K562 (cell line): ENCODE results near the gene MEIS2. TPM values are rescaled to one million over a fixed set of nuclear protein-coding genes. Genes with fewer than 3 reads are reported as not detected.

Experiments
- ELF1 ChIP-seq: fragments of 200-800 bp; sonication (Bioruptor generic); IDR thresholded peaks from 2 replicates; pipeline ENCODE4 v1.6.1; 2016; ENCODE audit warnings: missing genetic modification characterization, missing compliant biosample characterization
- ETV1 ChIP-seq: fragments of 450-650 bp; conservative IDR thresholded peaks from 2 replicates; pipeline ENCODE4 v1.6.1; 2016; ENCODE audit warnings: missing genetic modification characterization, control low read depth, low read depth, missing compliant biosample characterization
- HDAC1 ChIP-seq, 2 experiments: fragments of 450-650 bp; IDR thresholded peaks; 2 replicates each; pipeline ENCODE4 v1.6.1; 2016 to 2017; ENCODE audit warnings: inconsistent platforms in 1 of 2, mild to moderate bottlenecking in 1 of 2, moderate library complexity in 1 of 2
- L3MBTL2 ChIP-seq: fragments of 450-650 bp; IDR thresholded peaks from 2 replicates; pipeline ENCODE4 v1.6.1; 2016; ENCODE audit warnings: mild to moderate bottlenecking, moderate library complexity
- MEIS2 ChIP-seq: fragments of 450-650 bp; IDR thresholded peaks from 2 replicates; pipeline ENCODE4 v1.6.1; 2014; ENCODE audit warnings: mild to moderate bottlenecking; ENCODE audit not compliant: partially characterized antibody
- NR2C1 ChIP-seq, 2 experiments: fragments of 450-650 bp; IDR thresholded peaks; 2 replicates each; pipeline ENCODE4 v1.6.1; 2017; ENCODE audit warnings: mild to moderate bottlenecking in 2 of 2, antibody characterized with exemption in 1 of 2, inconsistent platforms in 1 of 2, missing compliant biosample characterization in 1 of 2, missing genetic modification characterization in 1 of 2
- NR2C2 ChIP-seq, 2 experiments: fragments of 200-800 bp in 1 of 2; sonication (Bioruptor generic) in 1 of 2; sonication (generic) in 1 of 2; formaldehyde crosslinking in 1 of 2; IDR thresholded peaks; 2 replicates each; pipeline versions ENCODE4 v1.6.1 to v1.8.0; 2016 to 2022; ENCODE audit warnings: mild to moderate bottlenecking in 1 of 2, missing compliant biosample characterization in 1 of 2, missing genetic modification characterization in 1 of 2, missing genetic modification reagents in 1 of 2
- RBM25 ChIP-seq: fragments of 200-400 bp; formaldehyde crosslinking; IDR thresholded peaks from 2 replicates; pipeline ENCODE4 v1.6.1; 2018; ENCODE audit warnings: low read length, low read depth, moderate library complexity; ENCODE audit not compliant: severe bottlenecking
- SMARCA5 ChIP-seq: fragments of 450-650 bp; IDR thresholded peaks from 2 replicates; pipeline ENCODE4 v1.6.1; 2016
- SUPT5H ChIP-seq: fragments of 450-650 bp; IDR thresholded peaks from 2 replicates; pipeline ENCODE4 v1.6.1; 2016
- ZNF282 ChIP-seq: sonication (generic); formaldehyde crosslinking; IDR thresholded peaks from 2 replicates; pipeline ENCODE4 v1.8.1; 2023; ENCODE audit warnings: missing genetic modification reagents
- ZNF766 ChIP-seq: fragments of 200-800 bp; sonication (Bioruptor generic); conservative IDR thresholded peaks from 2 replicates; pipeline ENCODE4 v1.6.1; 2016; ENCODE audit warnings: missing genetic modification characterization, missing compliant biosample characterization
- polyA plus RNA-seq, 8 experiments: library from polyadenylated mRNA; depleted of rRNA in 4 of 8; stranded (reverse) in 5 of 8; unstranded in 3 of 8; fragments of >200 nt; fragmentation: Nextera tagmentation in 2 of 8; fragmentation: Illumina TruSeq in 1 of 8; extraction: Ambion mirVana in 2 of 8; extraction: Trizol in 1 of 8; gene quantifications; 2 replicates each; pipeline versions ENCODE4 v1.2.1 to v1.2.3, GENCODE V29; 2011 to 2014; ENCODE audit warnings: inconsistent platforms in 1 of 8, missing spikeins in 1 of 8
- total RNA-seq, 7 experiments: library from RNA; depleted of rRNA in 6 of 7; stranded (reverse); fragments of >200 nt in 6 of 7; fragmentation: Illumina TruSeq in 2 of 7; extraction: Trizol in 2 of 7; gene quantifications; 2 replicates each; pipeline versions ENCODE4 v1.2.1 to v1.2.3, GENCODE V29; 2011 to 2021; ENCODE audit warnings: low replicate concordance in 1 of 7
- TF ChIP-seq, protein P1 (sequence below): sonication (generic); formaldehyde crosslinking; IDR thresholded peaks from 2 replicates; pipeline ENCODE4 v1.8.1; 2023; ENCODE audit warnings: mild to moderate bottlenecking, missing genetic modification reagents
- TF ChIP-seq, protein P2 (sequence below), 2 experiments: fragments of 450-650 bp; formaldehyde crosslinking in 1 of 2; IDR thresholded peaks; 2 replicates each; pipeline versions ENCODE4 v1.4.0 to v1.6.1; 2014 to 2020; ENCODE audit warnings: mild to moderate bottlenecking in 2 of 2, borderline replicate concordance in 1 of 2, low read depth in 1 of 2
- TF ChIP-seq, protein P3 (sequence below): fragments of 450-650 bp; IDR thresholded peaks from 2 replicates; pipeline ENCODE4 v1.6.1; 2017; ENCODE audit warnings: mild to moderate bottlenecking, moderate library complexity

MEIS2 gene
- total and polyA plus RNA-seq, 9 of the 15 experiments (the other 6 are each of a cell fraction or from before 2014, with no cell fraction given) = 7.5 to 64.2 (median 22.3) TPM

DNA sequence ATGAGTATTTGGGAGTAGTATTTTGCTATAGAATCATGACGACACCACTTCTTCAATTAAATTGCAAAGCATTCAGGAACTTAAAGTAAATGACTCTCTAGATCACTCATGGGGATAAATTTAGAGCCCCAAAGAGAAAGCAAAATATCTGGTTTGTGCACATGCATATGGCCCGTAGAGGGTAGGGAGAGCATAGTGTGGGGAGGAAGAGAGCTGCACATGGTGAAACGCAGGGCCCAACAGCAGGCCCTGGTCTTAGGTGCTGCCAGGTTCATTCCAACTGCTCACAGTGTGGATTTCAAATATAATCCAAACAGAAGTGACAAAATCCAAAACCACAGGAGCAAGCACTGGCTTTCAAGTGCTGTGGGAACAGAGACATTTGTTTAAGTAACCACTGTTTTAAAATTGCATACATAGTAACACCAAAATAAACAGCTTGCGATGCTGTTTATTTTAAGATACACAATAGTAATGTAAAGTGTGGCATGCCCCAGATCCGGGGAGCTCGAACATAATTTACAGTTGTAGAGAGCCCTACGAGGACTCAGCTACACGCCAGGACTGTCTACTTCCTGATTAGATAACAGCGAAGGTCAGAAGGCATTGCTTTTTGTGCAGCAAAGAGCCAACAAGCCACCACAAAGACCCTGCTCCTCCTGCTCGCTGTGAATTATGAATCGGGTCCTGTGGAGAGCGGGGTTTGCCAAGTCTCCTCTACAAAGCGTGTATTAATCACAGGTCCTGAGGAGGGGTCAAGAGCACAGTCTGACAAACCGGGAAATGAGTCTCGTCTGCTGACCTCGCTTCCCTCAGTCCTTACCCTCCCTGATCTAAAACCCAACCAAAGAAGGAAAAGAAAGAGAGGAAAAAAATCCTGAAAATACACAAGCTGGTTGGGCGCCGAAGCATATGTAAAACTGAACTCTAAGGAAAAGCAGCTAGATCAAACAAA, 80.6 kb downstream of the MEIS2 start (continued):
- TF ChIP-seq, protein P1, sequence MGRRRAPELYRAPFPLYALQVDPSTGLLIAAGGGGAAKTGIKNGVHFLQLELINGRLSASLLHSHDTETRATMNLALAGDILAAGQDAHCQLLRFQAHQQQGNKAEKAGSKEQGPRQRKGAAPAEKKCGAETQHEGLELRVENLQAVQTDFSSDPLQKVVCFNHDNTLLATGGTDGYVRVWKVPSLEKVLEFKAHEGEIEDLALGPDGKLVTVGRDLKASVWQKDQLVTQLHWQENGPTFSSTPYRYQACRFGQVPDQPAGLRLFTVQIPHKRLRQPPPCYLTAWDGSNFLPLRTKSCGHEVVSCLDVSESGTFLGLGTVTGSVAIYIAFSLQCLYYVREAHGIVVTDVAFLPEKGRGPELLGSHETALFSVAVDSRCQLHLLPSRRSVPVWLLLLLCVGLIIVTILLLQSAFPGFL = no peak
- TF ChIP-seq ETV1 (peak; percentile 37; the same call in 1 of the 2 replicates), NR2C2 (CRISPR knock-in tag; IDR thresholded peaks at IDR 0.05) (no peak), NR2C2 (tag; IDR thresholded peaks at IDR 0.05) (peak; percentile 90), SMARCA5 (0 out of 2 replicates have a peak, but pooled peaks have one; percentile 14), ELF1 (tag) (peak; percentile 76), RBM25 (peak; percentile 21), ZNF282 (no peak), ZNF766 (CRISPR knock-in tag) (0 out of 2 replicates have a peak, but pooled peaks have one; percentile 42), SUPT5H (no peak), HDAC1 (IDR thresholded peaks at IDR 0.05) (no peak), NR2C1 (IDR thresholded peaks at IDR 0.05) (peak; percentile 75), NR2C1 (tag; IDR thresholded peaks at IDR 0.05) (peak; percentile 87), L3MBTL2 (peak; percentile 37; the same call in 1 of the 2 replicates), MEIS2 (peak; percentile 46)
- TF ChIP-seq, protein P2, sequence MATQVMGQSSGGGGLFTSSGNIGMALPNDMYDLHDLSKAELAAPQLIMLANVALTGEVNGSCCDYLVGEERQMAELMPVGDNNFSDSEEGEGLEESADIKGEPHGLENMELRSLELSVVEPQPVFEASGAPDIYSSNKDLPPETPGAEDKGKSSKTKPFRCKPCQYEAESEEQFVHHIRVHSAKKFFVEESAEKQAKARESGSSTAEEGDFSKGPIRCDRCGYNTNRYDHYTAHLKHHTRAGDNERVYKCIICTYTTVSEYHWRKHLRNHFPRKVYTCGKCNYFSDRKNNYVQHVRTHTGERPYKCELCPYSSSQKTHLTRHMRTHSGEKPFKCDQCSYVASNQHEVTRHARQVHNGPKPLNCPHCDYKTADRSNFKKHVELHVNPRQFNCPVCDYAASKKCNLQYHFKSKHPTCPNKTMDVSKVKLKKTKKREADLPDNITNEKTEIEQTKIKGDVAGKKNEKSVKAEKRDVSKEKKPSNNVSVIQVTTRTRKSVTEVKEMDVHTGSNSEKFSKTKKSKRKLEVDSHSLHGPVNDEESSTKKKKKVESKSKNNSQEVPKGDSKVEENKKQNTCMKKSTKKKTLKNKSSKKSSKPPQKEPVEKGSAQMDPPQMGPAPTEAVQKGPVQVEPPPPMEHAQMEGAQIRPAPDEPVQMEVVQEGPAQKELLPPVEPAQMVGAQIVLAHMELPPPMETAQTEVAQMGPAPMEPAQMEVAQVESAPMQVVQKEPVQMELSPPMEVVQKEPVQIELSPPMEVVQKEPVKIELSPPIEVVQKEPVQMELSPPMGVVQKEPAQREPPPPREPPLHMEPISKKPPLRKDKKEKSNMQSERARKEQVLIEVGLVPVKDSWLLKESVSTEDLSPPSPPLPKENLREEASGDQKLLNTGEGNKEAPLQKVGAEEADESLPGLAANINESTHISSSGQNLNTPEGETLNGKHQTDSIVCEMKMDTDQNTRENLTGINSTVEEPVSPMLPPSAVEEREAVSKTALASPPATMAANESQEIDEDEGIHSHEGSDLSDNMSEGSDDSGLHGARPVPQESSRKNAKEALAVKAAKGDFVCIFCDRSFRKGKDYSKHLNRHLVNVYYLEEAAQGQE (IDR thresholded peaks at IDR 0.05; ENCODE audit: borderline replicate concordance) = no peak
- TF ChIP-seq, protein P2 (CRISPR knock-in tag; IDR thresholded peaks at IDR 0.05; ENCODE audit: low read depth) = no peak
- TF ChIP-seq, protein P3, sequence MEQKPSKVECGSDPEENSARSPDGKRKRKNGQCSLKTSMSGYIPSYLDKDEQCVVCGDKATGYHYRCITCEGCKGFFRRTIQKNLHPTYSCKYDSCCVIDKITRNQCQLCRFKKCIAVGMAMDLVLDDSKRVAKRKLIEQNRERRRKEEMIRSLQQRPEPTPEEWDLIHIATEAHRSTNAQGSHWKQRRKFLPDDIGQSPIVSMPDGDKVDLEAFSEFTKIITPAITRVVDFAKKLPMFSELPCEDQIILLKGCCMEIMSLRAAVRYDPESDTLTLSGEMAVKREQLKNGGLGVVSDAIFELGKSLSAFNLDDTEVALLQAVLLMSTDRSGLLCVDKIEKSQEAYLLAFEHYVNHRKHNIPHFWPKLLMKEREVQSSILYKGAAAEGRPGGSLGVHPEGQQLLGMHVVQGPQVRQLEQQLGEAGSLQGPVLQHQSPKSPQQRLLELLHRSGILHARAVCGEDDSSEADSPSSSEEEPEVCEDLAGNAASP = no peak
